CD14-positive monocyte (primary cell): ENCODE measurements around the gene GREB1. TPM values are rescaled to one million over a fixed set of nuclear protein-coding genes. Genes with fewer than 3 reads are reported as not detected.

Experiments
- DNase-seq, 3 donors: peaks; one replicate each; pipeline ENCODE4 v3.0.0-alpha.2; 2011 to 2022
- H2AFZ ChIP-seq: 2 replicates; pipeline ENCODE4 v1.6.0; 2012; ENCODE audit warnings: mild to moderate bottlenecking, low read depth, low read length, inconsistent platforms; ENCODE audit not compliant: insufficient read depth, poor library complexity, severe bottlenecking
- H3K27ac ChIP-seq, 2 donors: 1 replicate in 1 of 2; 2 replicates in 1 of 2; pipeline ENCODE4 v1.5.1; 2012 to 2013; ENCODE audit warnings: low read length in 2 of 2, control low read depth in 1 of 2, inconsistent platforms in 1 of 2, low read depth in 1 of 2, mild to moderate bottlenecking in 1 of 2
- H3K27me3 ChIP-seq, 2 donors: one replicate each; pipeline versions ENCODE4 v1.6.0 to v1.6.1; 2011 to 2013; ENCODE audit warnings: low read length in 2 of 2; ENCODE audit not compliant: control insufficient read depth in 2 of 2, insufficient read depth in 2 of 2
- H3K36me3 ChIP-seq, 2 donors: replicated peaks in 1 of 2; 1 replicate in 1 of 2; 2 replicates in 1 of 2; pipeline versions ENCODE4 v1.5.1 to v1.6.1; 2012 to 2013; ENCODE audit warnings: low read length in 2 of 2, control low read depth in 1 of 2, inconsistent platforms in 1 of 2, mild to moderate bottlenecking in 1 of 2; ENCODE audit not compliant: insufficient read depth in 2 of 2, control insufficient read depth in 1 of 2
- H3K4me1 ChIP-seq, 2 donors: 1 replicate in 1 of 2; 2 replicates in 1 of 2; pipeline versions ENCODE4 v1.5.1 to v1.6.1; 2012 to 2013; ENCODE audit warnings: low read length in 2 of 2, control low read depth in 1 of 2, inconsistent platforms in 1 of 2, mild to moderate bottlenecking in 1 of 2, moderate library complexity in 1 of 2; ENCODE audit not compliant: insufficient read depth in 2 of 2, control insufficient read depth in 1 of 2
- H3K4me2 ChIP-seq: replicated peaks from 2 replicates; pipeline ENCODE3; 2012; ENCODE audit warnings: low read length, moderate library complexity, mild to moderate bottlenecking; ENCODE audit not compliant: poor library complexity, severe bottlenecking; ENCODE audit errors: extremely low read depth
- H3K4me3 ChIP-seq, 3 experiments: fragments of 200-600 bp in 1 of 3; sonication (generic) in 1 of 3; replicated peaks in 1 of 3; 1 replicate in 2 of 3; 2 replicates in 1 of 3; pipeline ENCODE4 v1.5.1; 2011 to 2013; ENCODE audit warnings: low read length in 3 of 3, mild to moderate bottlenecking in 3 of 3, control low read depth in 2 of 3, low read depth in 2 of 3, inconsistent platforms in 1 of 3, moderate library complexity in 1 of 3
- H3K79me2 ChIP-seq: 2 replicates; pipeline ENCODE4 v1.6.0; 2012; ENCODE audit warnings: mild to moderate bottlenecking, control low read depth, inconsistent platforms, low read length, moderate library complexity; ENCODE audit not compliant: insufficient read depth
- H3K9ac ChIP-seq: 2 replicates; pipeline ENCODE4 v1.6.0; 2017; ENCODE audit warnings: low read length, mild to moderate bottlenecking; ENCODE audit not compliant: insufficient read depth, poor library complexity, severe bottlenecking
- H3K9me3 ChIP-seq, 2 donors: replicated peaks in 1 of 2; 1 replicate in 1 of 2; 2 replicates in 1 of 2; pipeline versions ENCODE4 v1.5.1 to v1.6.1; 2012 to 2013; ENCODE audit warnings: low read length in 2 of 2, control low read depth in 1 of 2; ENCODE audit not compliant: control insufficient read depth in 1 of 2, insufficient read depth in 1 of 2
- H4K20me1 ChIP-seq: 2 replicates; pipeline ENCODE4 v1.6.0; 2012; ENCODE audit warnings: mild to moderate bottlenecking, low read length, control low read depth, moderate library complexity; ENCODE audit not compliant: insufficient read depth
- H3K27ac Mint-ChIP-seq, 7 donors: one replicate each; pipeline ENCODE4 v1.8.0; 2020; ENCODE audit warnings: mild to moderate bottlenecking in 7 of 7, mixed read lengths in 7 of 7, moderate library complexity in 6 of 7, inconsistent platforms in 2 of 7
- H3K27me3 Mint-ChIP-seq, 3 donors: one replicate each; pipeline ENCODE4 v1.8.0; 2021 to 2022; ENCODE audit warnings: low read depth in 3 of 3, mild to moderate bottlenecking in 3 of 3, mixed read lengths in 3 of 3, moderate library complexity in 3 of 3, inconsistent platforms in 1 of 3
- H3K36me3 Mint-ChIP-seq, 2 donors: one replicate each; pipeline ENCODE4 v1.8.0; 2020; ENCODE audit warnings: mixed read lengths in 2 of 2, inconsistent platforms in 1 of 2, mild to moderate bottlenecking in 1 of 2
- H3K4me1 Mint-ChIP-seq: one replicate; pipeline ENCODE4 v1.8.0; 2020; ENCODE audit warnings: mild to moderate bottlenecking, mixed read lengths
- H3K4me3 Mint-ChIP-seq, 2 donors: one replicate each; pipeline ENCODE4 v1.8.0; 2020; ENCODE audit warnings: mild to moderate bottlenecking in 2 of 2, mixed read lengths in 2 of 2, moderate library complexity in 1 of 2
- H3K9me3 Mint-ChIP-seq, 7 donors: one replicate each; pipeline ENCODE4 v1.8.0; 2020 to 2022; ENCODE audit warnings: mixed read lengths in 7 of 7, mild to moderate bottlenecking in 6 of 7, moderate library complexity in 6 of 7, inconsistent platforms in 2 of 7
- CTCF ChIP-seq: fragments of 200-600 bp; IDR thresholded peaks from one replicate; pipeline ENCODE4 v1.8.0; 2022; ENCODE audit warnings: antibody characterized with exemption, mild to moderate bottlenecking
- WGBS: methylation state at CpG from one replicate; pipeline ENCODE4 v1.1.5; 2013; ENCODE audit warnings: missing lambda C conversion rate; ENCODE audit not compliant: insufficient coverage; 5-methylcytosine and 5-hydroxymethylcytosine counted together
- intact Hi-C, 2 donors: fragments of 100-400 bp; cut with micrococcal nuclease; formaldehyde crosslinking; loops; one replicate each; pipeline versions ENCODE4 v1.15.0 to v1.15.1; 2023
- polyA plus RNA-seq, 3 donors: library from polyadenylated mRNA; depleted of rRNA in 1 of 3; unstranded in 2 of 3; stranded (reverse) in 1 of 3; fragments of 300-500 nt in 2 of 3; fragments of >200 nt in 1 of 3; fragmentation: Illumina TruSeq in 2 of 3; gene quantifications; 1 replicate in 2 of 3; 2 replicates in 1 of 3; pipeline ENCODE4 v1.2.3, GENCODE V29; 2012 to 2021

GREB1 gene
- polyA plus RNA-seq, 3 donors: not detected

DNA sequence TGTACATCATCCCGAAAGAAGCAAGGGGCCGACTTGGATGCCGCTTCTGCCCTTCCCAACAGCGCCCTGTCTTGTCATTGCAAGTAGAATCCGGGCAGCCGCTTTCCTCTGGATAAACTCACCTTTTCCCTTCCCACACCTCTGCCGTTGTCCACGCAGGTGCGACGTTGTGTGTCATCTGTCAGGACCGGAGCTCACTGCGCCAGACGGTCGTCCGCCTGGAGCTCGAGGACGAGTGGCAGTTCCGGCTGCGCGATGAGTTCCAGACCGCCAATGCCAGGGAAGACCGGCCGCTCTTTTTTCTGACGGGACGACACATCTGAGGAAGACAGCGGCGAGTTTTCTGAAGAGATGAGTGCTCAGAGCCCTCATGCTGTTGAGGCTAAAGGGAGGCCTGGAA is 106.3 kb downstream of the GREB1 start:
- no peak overlapping the region for H3K4me3 ChIP-seq

DNA sequence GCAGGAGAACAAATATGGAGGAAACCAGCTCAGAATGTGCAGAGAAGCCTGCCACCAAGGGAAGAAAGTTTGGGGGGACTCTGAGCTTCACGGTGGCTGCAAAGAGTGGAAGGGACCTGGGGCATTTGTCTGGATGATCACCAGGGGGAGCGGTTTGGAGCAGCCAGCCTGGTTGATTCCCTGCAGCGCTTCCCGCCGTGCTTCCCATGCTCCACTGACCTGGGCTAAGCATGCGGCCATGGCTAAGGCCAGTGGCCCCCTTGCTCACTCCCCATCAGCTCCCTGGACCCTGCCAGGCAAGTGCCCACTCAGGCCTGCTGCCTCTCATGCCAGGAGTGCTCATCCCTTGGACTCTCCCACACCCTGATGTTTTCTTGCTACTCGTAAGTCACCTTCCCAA is 109.1 kb downstream of the GREB1 start:
- WGBS: 76% methylated on average over 6 of the region's 7 CpGs
- no peak for DNase-seq
- Mint-ChIP-seq H3K27me3 (peaks cover 3 to 15% (median 7%) of the 10 kb centered on the region in 3 donors), H3K4me3 (no peak overlapping the region), H3K9me3 (no peaks in the 10 kb centered on the region), H3K27ac (no peak overlapping the region), H3K4me1 (no peaks in the 10 kb centered on the region), H3K36me3 (no peaks in the 10 kb centered on the region)
- Histone ChIP-seq H3K9me3 (no peaks in the 10 kb centered on the region), H3K4me2 (no peak overlapping the region), H2AFZ (no peak overlapping the region), H3K36me3 (no peaks in the 10 kb centered on the region), H3K27me3 (no peaks in the 10 kb centered on the region), H3K4me3 (no peak overlapping the region), H3K27ac (no peak overlapping the region), H4K20me1 (no peaks in the 10 kb centered on the region), H3K79me2 (no peaks in the 10 kb centered on the region), H3K4me1 (no peaks in the 10 kb centered on the region), H3K9ac (no peak overlapping the region)
- intact Hi-C loops: no loop called here
- no peak for TF ChIP-seq CTCF

More for the DNA sequence above, 106.3 kb downstream of the GREB1 start:
- Mint-ChIP-seq H3K27me3 (peaks cover 2 to 12% (median 10%) of the 10 kb centered on the region in 3 donors), H3K4me1 (no peaks in the 10 kb centered on the region), H3K9me3 (no peaks in the 10 kb centered on the region), H3K36me3 (no peaks in the 10 kb centered on the region), H3K4me3 (no peak overlapping the region), H3K27ac (no peak overlapping the region)
- Histone ChIP-seq H3K4me2 (no peak overlapping the region), H4K20me1 (no peaks in the 10 kb centered on the region), H3K9ac (no peak overlapping the region), H3K27ac (no peak overlapping the region), H3K9me3 (no peaks in the 10 kb centered on the region), H3K4me1 (no peaks in the 10 kb centered on the region), H2AFZ (no peak overlapping the region), H3K36me3 (no peaks in the 10 kb centered on the region), H3K79me2 (no peaks in the 10 kb centered on the region), H3K27me3 (no peaks in the 10 kb centered on the region)
- no peak for DNase-seq
- intact Hi-C loops: no loop called here
- WGBS: 97% methylated on average over 27 of the region's 27 CpGs
- TF ChIP-seq CTCF: no peak
